Suprapubic skin (tissue), 4 donors: ENCODE data around the gene FLYWCH1.

Experiments used
- CTCF ChIP-seq, 2 donors: fragments of 200-600 bp in 1 of 2; fragments of 450-650 bp in 1 of 2; sonication (generic) in 1 of 2; IDR thresholded peaks; one replicate each; pipeline ENCODE4 v1.5.1; 2016 to 2019; ENCODE audit warnings: antibody characterized with exemption in 2 of 2, mild to moderate bottlenecking in 1 of 2, moderate library complexity in 1 of 2
- POLR2A ChIP-seq, 2 donors: fragments of 450-650 bp; IDR thresholded peaks; one replicate each; pipeline ENCODE4 v1.6.1; 2017; ENCODE audit warnings: antibody characterized with exemption in 2 of 2, mild to moderate bottlenecking in 2 of 2, moderate library complexity in 2 of 2
- POLR2AphosphoS5 ChIP-seq, 3 donors: sonication (generic); formaldehyde crosslinking; IDR thresholded peaks; one replicate each; pipeline ENCODE4 v1.6.1; 2017; ENCODE audit warnings: antibody characterized with exemption in 3 of 3

GRCh38 chr16:2884041-2884451 lies 27.7 kb upstream of the FLYWCH1 start:
- TF ChIP-seq CTCF (IDR thresholded peaks at IDR 0.05) (no peak), POLR2A (IDR thresholded peaks at IDR 0.05) (no peak), POLR2AphosphoS5 (IDR thresholded peaks at IDR 0.05) (no peak)
